Posterior cingulate gyrus (tissue), 11 donors: ENCODE results near the gene RAD51B.
"Not testable (repeated sequence)": the region's sequence is repeated elsewhere in the genome, so short reads cannot be mapped to it uniquely, and the experiment has no call there.

Experiments
- DNase-seq, 10 donors: peaks; one replicate each; pipeline versions ENCODE4 v3.0.0 to v3.0.0-alpha.2; 2020 to 2021; ENCODE audit warnings: mixed read lengths in 3 of 10
- intact Hi-C: fragments of 100-400 bp; cut with DNase I; formaldehyde crosslinking; loops from one replicate; pipeline ENCODE4 v1.15.1; 2023

RAD51B gene

DNA sequence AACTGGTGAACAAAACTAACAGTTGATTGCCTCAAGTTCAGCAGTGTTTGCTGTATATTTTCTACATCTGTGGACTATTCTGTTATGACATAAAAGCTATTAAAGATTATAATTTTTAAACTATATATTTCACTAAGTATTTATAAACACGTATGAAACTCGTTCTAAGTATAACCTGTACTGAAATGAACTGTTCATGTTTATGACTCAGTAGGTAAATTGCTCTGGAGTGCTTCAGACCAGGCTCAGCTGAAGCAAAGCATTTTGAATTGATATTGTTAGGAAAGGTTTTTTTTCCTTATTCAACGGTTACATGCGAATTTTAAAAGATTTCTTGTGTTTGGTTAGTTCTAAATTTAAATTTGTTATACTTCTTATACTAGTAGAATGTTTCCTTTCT, 151.3 kb downstream of the RAD51B start:
- intact Hi-C loops: no loop called here
- no peak for DNase-seq

DNA sequence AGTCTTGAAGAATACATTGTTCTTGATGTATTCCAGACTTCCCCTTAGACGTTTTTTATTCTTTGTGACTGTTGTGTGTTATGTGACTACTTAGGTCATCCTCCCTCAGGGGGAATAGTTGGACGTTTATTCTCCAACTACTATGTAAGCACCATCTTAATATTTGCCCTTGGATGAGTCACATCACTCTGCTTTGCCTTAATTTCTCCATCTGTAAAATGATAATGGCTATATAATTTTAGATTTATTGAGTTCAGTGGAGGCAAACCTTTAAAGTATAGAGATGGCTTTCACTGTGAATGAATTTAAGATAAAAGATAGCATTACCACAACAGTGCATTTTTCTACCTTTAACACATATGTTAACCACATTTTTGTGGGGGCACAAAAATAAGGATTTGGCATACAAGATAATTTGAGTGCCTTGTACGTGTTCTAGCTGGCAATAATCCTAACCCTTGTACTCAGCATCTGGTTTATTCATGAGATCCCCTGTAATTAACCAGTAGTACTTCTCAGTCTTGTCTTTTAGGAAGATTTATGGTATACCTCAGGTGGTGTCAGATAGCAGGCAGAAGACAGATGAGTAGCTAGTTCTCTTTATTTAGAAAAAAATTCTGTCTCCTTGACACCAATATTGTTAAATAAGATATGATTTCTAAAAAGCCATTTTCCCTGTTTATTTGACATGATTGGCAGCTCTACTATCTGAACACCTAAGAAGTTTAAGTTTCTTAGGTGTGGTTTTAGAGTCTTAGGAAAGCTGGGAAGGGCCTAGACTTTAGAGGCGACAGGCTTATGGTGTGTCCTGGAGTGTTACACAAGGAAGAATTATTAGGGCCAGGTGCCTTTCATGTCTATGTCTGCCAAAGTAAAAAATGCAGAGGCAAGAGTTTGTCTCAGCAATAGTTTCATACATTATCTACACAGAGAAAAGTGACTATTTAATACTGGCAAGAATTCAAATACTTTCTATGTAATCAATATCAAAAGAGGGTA, 152.3 kb downstream of the RAD51B start:
- intact Hi-C loops: no loop called here
- DNase-seq: no peak

DNA sequence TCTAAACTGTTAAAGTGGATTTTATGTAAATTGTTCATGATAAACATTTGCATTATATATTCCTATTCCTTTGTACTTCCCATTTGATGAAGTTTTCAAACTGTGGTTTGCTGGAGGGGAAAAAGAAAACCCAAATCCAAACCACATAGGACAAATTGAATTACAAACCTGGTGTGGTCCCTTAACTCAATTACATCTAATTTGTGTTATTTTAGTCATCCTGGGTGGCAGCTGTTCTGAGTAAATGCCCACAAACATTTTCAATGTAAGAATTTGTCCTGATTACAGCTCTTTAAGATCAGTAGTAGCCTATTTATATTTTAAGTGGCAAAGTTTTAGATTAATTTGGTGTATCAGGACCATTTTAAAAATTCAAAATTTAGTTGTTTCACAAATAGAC, 153.9 kb downstream of the RAD51B start:
- DNase-seq: no peak
- intact Hi-C loops: no loop called here

DNA sequence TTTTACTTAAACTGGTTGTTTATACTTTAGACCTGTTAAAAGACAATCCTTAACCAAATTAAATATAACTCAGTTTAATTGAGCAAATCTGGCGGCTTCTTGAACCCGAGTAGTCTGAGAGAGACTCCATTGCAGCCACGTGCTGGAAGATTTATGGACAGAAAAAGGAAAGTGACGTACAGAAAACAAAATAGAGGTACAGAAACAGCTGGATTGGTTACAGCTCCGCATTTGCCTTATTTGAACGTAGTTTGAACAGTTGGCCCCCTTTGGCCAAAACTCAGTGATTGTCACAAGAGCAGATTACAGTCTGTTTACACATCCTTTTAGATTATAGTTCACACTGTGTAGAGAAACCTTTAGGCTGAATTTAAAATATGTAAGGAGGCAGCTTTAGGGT, 155.9 kb downstream of the RAD51B start:
- intact Hi-C loops: no loop called here

DNA sequence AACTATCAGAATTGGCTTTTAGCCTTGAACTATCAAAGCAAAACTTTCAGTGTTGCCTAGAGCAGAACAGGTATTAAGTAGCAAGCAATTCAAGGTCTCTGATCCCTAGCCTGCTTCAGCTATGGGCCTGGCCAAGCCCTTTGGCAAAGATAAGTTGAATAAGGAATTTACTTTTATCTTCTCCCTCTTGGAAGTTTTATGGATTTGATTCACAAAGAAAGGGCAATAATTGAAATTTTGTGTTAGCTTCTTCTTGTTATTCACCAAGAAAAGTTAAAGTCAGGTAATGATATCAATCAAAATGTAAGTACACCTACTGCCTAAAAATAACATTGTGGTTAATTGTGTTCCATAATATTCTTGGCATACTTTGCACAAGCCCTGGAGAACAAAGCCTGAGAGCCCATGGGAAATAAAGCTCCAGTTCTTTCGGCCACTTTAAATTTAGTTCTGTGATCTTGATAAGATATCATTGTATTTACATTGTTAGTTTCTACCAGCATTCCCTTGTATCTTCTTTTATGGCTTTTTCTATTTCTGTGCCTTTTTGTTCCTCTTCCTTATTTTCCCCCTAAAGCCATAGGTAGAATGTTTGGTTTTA, 158.0 kb downstream of the RAD51B start:
- intact Hi-C loops: no loop called here
- DNase-seq: no peak

More for the DNA sequence above, 155.9 kb downstream of the RAD51B start:
- no peak for DNase-seq

DNA sequence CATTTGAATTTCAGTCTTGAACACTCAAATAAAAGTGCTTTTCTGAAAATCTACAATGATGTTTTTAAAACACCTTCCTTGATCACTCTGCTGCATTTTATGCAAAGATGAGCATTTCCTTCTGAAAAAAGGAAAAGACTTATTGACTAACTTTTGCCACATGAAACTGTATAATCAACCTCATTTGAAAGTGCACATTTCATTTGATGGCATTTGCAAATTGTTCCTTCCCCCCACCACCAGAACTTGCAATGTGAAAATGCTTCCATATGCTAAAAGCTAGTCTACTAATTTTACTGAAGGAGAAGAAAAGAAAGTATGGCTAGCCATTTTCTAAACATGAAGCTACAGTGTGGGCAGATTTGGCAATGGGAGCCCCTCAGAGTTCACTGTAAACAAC, 159.2 kb downstream of the RAD51B start:
- no peak for DNase-seq
- intact Hi-C loops: no loop called here

DNA sequence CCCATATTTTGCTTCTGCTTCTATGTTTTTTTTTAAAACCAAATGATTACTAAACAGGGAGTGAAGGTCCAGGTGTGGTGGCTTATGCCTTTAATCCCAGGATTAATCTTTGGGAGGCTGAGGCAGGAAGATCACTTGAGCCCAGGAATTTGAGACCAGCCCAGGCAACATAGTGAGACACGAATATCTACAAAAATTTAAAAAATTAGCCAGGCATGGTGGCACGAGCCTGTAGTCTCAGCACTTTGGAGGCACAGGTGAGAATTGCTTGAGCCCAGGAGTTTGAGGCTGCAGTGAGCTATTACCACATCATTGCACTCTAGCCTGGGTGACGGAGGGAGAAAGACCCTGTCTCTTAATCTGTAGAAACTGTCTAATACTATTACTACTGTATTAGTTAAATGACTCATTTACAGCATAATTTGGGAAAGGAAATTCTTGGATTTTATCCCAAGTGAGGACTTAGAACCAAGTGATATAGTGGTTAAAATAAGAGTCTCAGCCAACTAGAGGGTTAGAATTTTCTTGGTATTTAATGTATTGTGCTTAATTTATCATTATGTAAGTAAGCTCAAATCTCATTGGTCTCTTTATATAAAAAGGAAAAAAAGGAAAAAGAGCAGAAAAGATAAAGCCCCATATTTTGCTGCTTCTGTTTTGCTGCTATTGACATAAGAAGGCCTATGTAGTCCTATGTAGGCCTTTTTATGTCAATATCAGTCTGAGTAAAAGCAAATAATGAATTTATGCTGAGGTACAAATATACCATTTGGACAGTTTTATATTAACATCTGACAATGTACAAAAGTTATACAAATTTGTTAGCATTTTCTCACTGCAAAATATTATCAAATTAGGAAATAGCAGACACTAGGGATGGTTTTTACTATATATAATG, 163.4 kb downstream of the RAD51B start:
- no peak for DNase-seq
- intact Hi-C loops: no loop called here

DNA sequence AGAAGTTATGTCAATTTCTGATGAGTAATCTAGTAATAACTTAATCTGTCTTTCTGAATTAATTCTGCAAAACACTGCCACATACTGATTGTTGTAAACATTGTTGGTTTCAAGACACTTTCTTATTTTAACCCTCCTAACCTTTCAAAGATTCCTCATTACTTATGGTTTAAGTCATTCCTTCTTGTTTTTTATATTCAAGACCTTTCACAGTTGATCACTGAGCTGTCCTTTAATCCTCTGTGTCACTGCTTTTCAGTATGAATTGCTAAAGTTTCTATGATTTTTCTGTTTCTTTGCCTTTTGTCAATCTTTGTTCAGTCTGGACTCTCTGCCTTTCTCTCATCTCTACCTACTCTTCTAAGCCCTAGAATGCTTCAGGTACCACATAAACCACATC, 164.7 kb downstream of the RAD51B start:
- no peak for DNase-seq
- intact Hi-C loops: no loop called here

DNA sequence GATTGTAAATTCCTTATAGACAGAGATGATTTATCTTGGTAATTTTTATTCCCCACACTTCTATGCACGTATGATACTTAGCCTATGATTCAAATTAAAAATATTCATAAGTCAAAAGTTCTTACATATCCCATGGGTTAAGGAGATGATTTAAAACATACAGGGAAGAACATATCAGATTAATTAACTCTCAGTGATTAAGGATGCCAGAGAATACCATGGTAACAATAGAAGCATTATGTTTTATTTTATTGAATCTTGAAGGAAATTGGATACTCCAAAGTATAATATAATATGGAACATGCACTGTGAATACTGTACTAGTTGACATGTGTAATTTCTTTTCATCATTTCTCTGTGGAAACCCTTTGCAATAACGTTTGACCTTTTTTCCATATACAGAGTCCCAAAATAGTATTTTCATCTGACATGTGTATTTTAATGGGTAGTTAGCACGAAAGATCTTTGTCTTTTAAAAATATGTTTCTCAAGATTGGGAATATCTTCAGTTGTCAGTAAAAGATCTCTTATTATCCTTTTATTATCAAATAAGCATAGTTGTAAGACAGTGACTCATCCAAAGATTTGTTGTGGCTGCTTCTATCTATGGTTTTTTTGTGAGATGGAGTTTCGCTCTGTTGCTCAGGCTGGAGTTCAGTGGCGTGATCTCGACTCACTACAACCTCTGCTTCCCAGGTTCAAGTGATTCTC, 166.7 kb downstream of the RAD51B start:
- no peak for DNase-seq
- intact Hi-C loops: no loop called here

DNA sequence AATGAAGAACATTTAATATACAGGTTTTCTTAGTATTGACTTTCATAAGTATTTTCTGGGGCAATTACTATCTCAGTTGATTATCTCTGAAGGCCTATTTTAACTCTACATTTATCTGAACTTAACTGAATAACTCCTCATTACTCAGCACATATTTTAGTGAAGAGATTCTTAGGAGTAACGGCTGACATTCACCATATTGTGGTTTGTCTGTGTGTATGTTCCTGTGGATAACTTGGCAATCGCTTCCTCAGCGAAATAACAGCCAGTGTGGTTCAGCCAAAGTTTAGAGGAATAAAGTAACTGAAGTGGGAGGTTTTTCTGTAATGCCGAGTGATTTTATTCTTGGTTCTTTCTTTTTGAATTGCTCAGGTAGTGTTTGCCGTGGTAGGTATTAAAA, 168.0 kb downstream of the RAD51B start:
- DNase-seq: no peak
- intact Hi-C loops: no loop called here

DNA sequence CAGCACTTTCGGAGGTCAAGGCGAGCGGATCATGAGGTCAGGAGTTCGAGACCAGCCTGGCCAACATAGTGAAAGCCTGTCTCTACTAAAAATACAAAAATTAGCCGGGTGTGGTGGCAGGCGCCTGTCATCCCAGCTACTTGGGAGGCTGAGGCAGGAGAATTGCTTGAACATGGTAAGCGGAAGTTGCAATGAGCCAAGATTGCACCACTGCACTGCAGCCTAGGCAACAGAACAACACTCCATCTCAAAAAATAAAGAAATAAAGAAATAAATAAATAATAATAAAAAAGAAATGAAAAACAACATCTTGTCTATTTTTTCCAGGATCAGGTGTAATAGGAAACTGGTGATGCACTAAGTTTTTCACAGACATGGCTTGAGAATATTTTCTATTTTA, 168.6 kb downstream of the RAD51B start:
- intact Hi-C loops, DNase-seq: not testable (repeated sequence)

DNA sequence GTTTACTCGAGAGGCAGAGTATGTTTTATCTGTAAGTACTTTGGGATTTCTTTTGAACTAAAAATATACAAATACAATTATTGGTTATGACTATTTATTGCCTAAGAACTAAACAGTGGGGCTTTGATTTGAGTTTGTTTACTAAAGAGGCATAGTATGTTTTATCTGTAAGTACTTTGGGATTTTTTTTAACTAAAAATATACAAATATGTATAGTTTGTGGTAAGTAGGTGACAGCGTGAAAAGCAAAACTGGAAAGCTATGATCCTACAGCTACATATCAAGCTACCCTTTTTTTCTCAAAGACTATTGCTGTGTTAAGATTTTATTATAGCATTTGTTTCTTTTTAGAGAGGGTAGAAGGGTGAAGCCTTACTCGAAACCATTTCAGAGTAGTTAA, 171.0 kb downstream of the RAD51B start:
- intact Hi-C loops: no loop called here
- DNase-seq: no peak

DNA sequence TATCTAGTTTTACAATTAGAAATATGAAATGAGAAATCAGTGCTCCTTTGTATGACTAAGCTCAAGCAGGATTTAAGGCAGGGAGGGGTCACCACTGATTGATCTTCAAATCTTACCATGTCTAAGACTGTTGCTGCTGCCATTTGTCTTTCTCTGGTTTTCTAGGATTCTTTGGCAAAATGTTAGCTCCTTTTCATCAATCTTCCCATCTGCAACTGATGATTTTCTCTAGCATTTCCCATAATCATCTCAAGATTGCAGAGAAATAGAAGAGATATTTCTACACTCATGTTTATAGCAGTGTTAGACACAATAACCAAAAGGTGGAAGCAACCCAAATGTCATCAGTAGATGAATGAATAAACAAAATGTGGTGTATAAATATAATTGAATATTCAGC, 175.0 kb downstream of the RAD51B start:
- intact Hi-C loops: no loop called here
- no peak for DNase-seq

DNA sequence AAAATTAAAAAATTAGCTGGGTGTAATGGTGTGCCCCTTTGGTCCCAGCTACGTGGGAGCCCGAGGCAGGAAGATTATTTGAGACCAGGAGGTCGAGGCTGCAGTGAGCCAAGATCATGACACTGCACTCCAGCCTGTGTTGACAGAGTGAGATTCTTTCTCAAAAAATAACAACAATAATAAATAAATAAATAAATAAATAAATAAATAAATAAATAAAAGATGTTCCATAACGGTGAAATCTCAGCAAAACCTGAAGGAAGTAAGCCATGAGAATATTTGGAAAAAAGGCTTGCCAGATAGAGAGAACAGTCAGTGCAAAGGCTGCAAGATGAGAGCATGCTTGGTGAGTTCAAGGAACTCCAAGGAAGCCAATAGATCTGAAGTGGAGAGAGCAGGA, 176.7 kb downstream of the RAD51B start:
- no peak for DNase-seq
- intact Hi-C loops: no loop called here

DNA sequence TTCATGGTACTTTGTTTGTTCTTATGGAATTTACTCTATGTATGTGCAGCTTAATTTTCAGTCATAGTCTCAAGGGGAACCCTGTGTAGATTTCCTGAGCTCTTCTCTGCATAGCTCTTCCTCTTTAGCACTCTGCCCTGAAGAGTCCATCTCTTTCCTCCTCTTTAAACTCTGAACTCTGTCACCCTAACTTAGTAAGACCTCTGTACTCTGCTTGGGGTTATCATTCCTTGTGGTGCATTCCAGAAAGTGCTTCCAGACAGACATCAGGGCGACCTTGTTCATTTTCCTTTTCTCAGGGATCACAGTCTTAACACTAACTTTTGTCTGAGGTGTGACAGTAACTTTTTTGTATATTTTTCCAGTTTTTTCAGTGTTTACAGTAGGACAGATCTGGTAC, 179.3 kb downstream of the RAD51B start:
- no peak for DNase-seq
- intact Hi-C loops: no loop called here

DNA sequence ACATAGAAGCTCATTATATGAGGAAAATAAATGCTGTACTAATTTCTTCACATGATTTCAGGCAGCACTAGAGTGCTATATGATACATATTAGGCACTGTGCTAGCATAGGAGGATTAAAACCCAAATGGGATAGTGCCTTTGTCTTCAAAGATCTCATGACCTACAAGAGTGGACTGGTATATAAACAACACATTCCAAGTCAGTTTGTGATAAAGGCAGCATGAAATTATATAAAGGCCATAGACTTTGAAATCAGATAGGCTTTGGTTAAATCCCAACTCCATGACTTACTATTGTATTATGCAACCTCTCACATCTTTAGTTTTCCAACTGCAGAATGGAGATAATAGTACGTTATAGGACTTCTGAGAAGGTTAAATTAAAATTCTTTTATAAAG, 179.7 kb downstream of the RAD51B start:
- DNase-seq: no peak
- intact Hi-C loops: no loop called here

DNA sequence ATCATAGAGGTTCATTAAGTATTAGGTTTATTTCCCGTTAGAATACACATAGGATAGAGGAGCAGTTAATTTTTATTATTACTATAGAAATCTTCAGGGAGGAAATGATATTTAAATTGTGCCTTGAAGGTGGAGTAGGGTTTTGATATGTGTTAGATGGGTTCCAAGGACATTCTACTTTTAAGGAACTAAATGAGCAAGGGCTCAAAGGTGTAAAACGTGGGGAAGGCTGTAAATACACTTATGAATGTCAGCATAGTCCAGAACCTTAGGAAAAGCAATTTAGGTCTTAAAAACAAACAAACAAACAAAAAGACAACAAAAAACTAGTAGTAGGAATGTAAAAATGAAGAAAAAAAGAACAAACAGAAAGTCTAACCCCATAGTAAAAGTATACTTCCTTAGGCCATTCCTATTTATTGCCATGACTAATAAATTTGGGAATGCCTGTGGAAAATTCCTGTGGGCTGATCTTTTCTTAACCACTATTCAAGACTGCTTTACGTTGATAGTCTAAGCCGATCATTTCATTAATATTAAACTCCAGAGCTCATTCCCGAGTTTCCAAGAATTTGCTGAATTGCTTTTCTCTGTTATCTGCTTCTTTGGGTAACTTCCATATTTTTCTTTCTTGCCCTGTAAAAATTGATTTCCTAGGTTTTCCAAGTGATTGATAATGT, 180.3 kb downstream of the RAD51B start:
- DNase-seq: no peak
- intact Hi-C loops: no loop called here

DNA sequence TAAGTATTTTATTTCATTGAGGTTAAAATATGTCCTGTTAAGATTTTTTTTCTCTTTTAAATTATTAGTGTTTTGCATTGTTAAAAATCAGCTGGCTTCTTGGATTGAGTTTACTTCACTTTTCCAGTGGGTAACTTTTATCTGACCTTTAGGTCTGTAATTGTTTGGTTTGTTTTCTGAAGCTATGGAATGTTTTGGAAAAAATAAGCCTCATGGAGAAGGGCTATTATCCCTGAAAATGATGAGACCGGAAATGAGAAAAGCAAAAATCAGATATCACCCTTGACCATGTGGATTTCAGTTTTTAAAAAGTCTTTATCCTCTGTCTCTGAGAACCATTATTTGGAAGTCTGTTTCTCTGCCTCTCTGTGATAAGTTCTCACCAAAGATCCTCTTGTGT, 180.9 kb downstream of the RAD51B start:
- no peak for DNase-seq
- intact Hi-C loops: no loop called here

DNA sequence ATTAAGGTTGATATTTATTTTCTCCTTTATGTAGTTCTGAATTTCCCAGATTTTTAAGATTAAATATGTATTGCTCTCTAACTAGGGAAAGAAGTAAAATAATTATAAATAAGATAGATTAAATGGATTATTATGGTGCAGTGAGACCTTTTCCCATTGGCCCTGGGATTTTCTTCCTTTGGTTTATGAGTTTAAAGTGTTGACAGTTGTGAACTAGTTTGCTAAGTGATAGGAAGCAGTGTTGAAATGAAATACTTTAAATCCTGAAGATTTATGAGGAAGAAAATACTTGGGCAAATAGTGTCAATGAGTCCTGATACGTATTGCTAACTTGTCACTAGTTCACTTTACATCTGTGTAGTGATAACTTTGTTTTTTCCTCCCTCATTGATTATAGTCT, 188.9 kb downstream of the RAD51B start:
- no peak for DNase-seq
- intact Hi-C loops: no loop called here
